Head of caudate nucleus (tissue), 42 donors: ENCODE measurements around the gene BNIP2.
A peak's percentile ranks its signal among the peaks of the same experiment; 100 is the strongest.
"Not testable (repeated sequence)": the region's sequence is repeated elsewhere in the genome, so short reads cannot be mapped to it uniquely, and the experiment has no call there.

ENCODE experiments used
- DNase-seq, 42 donors: peaks; one replicate each; pipeline versions ENCODE4 v3.0.0 to v3.0.0-alpha.2; 2020 to 2021; ENCODE audit warnings: mixed read lengths in 7 of 42
- intact Hi-C: fragments of 100-400 bp; cut with DNase I; formaldehyde crosslinking; loops from one replicate; pipeline ENCODE4 v1.15.0; 2022

The BNIP2 gene, protein sequence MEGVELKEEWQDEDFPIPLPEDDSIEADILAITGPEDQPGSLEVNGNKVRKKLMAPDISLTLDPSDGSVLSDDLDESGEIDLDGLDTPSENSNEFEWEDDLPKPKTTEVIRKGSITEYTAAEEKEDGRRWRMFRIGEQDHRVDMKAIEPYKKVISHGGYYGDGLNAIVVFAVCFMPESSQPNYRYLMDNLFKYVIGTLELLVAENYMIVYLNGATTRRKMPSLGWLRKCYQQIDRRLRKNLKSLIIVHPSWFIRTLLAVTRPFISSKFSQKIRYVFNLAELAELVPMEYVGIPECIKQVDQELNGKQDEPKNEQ

DNA sequence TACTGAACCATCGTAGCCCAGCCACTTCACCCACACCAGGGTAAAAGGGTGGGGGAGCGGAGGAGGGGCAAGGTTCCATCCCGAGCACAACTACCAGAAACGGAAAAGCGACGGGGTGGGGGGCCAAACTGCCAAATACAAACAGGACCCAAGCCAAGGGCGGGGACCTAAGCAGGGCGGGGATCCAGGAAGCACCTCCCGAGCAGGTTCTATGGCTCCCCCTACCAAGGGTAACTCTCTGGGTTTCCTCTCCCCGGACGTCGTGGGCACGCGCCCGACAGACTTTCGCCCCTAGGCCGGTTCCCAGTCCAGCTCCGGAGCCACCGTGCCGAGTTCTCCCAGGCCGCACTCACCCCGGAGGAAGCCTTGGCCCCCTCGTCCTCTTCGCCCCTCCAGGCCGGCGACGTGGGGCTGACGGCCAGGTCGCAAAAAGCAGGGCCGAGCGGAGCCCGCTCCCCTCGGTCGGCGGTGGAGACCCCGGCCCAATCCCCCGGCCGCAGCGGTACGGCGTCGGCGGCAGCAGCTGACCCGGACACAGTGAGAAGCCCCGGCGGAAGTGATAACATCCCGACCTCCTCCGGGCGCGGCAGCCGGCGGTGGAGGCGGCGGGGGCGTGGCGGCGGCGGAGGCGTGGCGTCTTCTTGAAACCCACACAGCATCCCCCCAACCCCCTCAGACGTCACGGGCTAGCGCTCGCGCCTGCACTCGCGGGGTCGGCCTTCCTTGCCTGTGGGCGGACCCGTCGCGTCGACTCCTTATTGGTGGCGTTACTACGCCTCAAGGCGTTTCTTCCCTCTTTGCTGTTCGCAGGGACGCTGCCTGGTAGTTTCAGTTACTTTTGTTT lies at the start of gene BNIP2:
TSS of gene BNIP2 (minus strand) at position 539 of the 844 bp plus-strand sequence. CDS start 6,863 bp downstream, outside the sequence.
- intact Hi-C loops, result no loop called here
- DNase-seq, result peak; percentile 91 to 98 (median 96)

DNA sequence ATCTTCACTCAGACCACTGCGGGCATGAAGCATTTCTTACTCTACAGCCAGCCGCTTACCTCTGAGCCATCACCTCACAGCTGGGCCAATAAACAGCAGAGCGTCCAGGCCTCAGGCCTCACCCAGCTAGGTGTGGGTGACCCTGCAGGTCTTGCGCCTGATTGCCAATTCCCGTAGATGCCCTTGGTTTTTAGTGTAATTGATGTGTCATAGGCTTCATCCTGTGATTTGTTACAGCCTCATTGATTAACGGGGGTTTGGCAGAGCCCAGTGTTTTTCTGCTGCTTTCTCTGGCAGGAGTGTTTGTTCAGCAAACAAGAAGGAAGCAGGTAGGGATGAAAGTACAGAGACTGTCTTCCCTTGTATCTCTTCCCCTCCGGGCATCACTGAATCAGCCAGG lies 49.6 kb upstream of the BNIP2 start:
- DNase-seq, result no peak
- intact Hi-C loops, result no loop called here

DNA sequence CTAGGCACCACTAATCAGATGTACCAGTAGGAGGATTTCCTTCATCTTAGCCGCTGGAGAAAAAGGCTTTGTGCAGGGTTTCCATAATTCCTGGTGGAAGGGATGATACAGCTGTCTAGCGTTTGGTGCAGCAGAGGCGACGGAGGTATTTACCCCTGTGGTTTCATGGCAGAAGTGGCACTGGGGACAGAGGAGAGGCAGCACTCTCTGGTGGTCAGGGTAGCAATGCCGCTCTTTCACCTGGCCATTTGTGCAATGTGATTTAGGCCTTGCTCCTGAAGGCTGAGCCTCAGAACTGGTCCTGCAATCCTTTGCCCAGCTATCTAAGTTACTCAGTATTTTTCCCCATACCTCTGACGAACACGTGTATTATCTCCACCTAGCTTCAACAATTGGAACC lies 47.1 kb upstream of the BNIP2 start:
- intact Hi-C loops, result no loop called here
- no peak for DNase-seq

DNA sequence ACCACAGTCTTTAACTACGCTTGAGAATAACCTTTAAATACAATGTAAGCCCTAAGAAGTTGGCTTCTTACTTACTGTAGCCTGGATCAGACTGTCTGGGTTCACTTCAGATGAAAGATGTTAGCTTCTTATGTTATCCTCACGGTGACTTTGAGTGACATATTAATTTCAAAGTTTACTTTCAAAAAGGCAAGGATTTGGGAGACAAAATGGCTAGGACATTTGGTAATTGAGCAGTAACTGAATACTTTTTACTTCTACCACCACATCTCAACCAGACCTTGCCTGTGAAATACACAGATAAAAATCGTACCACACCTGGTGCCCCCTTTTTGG lies 36.0 kb upstream of the BNIP2 start:
- no peak for DNase-seq
- intact Hi-C loops, result no loop called here

DNA sequence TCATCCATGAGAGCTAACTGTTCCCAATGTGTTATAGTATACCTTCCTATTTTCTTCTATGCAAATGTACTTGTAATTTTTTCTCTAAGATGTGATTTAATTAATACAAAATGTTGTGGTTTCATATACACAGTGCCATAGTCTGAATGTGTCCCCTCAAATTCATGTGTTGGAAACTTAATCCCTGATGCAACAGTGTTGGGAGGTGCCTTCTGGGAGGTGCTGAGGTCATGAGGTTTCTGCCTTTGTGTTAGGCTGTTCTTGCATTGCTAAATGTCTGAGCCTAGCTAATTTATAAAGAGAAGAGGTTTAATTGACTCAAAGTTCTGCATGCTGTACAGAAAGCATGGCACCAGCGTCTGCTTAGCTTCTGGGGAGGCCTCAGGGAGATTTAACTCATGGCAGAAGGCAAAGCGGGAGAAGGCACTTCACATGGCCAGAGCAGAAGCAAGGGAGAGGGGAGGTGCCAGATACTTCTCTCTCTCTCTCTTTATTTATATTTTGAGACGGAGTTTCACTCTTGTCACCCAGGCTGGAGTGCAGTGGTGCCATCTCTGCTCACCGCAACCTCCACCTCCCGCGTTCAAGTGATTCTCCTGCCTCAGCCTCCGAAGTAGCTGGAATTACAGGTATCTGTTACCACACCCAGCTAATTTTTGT lies 34.7 kb upstream of the BNIP2 start:
- intact Hi-C loops, result no loop called here
- DNase-seq, result no peak

DNA sequence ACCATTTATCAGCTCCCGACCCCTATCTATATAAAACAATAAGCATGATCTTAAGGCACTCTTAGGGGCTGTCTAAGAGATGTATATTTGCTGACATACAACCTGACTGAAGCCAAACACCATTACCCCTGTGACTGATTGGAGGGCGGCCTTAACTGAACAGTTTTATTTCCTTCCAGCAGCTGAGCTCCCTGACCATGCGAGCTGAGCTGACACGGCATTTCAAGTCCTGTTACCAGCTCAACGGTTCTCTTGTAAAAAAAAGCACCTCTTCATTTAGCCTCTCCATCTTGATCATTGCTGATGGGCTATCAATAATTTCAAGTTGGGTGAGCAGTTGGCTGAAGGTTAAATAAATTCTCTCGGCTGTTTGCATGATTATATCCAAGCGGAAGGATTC lies 33.4 kb upstream of the BNIP2 start:
- no peak for DNase-seq

DNA sequence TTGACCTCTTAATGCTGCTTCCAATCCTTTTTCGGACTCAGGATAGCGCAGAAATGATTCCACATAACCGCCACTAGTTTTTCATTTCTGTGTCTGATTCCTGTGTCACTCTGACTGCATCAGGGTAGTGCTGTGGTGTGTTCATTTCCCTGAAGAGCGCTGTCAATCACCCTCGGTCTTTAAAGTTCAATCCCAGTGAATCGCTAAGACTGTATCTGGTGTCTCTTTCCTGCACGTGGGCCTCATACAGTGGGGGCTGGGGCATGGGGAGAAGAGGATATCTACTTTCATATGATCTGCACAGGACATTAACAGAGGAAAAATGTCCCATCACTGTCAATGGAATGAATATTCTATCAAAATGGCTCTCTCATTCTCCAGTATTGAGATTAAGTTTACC lies 32.9 kb upstream of the BNIP2 start:
- no peak for DNase-seq
- intact Hi-C loops, result no loop called here

More for the DNA sequence above, 33.4 kb upstream of the BNIP2 start:
- intact Hi-C loops, result no loop called here

DNA sequence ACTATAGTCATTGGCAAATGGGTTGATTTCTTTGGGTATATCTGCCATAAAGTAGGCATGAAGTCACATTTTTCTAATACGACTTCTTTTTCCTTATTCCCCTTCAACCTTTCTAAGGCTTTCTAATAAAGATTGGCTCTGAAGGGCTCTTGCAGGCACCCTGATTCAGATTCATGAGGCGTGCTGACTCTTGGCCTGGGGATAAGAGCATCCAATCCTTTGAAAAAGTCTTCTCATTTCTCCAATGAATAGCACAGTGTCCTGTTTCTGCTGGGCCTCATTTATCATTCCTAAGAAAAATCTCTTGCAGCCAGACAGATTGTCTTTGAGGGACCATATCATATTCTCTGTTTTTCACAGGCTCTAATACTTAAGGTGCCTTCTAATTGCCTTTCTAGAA lies 32.3 kb upstream of the BNIP2 start:
- intact Hi-C loops, result no loop called here
- no peak for DNase-seq

DNA sequence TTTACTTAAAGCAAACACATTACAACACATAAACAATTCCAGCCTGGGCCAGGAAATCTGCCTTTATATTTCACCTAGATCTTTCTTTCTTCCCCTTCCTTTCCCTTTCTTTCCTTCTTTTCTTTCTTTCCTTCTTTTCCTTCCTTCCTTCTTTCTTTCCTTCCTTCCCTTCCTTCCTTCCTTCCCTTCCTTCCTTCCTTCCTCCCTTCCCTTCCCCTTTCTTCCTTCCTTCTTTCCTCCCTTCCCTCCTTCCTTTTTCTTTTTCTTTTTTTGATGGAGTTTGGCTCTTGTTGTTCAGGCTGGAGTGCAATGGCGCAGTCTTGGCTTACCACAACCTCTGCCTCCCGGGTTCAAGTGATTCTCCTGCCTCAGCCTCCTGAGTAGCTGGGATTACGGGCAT lies 24.1 kb upstream of the BNIP2 start:
- intact Hi-C loops, result no loop called here
- DNase-seq, result no peak

DNA sequence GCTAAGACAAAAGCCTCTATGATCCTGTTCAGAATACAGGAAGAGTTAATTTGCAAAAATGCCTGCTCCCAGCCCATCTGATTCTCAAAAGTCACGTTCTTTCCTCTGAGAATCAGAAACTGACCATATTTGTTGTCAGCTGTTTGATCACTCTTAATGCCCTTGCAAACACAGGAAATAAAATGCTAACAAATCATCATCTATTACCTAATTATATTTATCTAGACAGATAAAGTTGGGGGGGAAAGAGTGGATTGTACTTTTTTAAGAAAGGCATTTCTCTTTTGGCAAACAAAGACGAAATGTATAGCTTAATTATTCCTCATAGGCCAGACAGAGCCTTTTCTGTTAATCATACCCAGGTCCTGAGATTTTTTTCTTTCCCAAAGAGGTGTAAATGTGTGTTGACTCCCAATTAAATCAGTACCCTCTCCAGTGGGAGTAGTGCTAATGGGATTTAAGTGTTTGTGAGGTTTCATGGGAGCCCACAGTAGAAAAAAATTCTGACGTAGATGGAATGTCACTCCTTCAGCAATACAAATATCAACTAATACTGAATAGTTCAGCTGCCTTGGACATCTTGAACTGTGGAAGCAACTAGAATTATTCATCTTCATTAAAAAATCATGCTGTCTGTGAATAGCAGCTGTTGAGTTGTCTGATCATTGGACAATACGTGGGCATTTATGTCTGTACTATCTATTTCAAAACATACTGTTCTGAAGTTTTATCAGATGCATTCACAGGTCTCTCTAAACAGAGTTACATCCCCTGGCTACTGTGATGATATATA lies 22.5 kb upstream of the BNIP2 start:
- DNase-seq, result no peak
- intact Hi-C loops, result no loop called here

DNA sequence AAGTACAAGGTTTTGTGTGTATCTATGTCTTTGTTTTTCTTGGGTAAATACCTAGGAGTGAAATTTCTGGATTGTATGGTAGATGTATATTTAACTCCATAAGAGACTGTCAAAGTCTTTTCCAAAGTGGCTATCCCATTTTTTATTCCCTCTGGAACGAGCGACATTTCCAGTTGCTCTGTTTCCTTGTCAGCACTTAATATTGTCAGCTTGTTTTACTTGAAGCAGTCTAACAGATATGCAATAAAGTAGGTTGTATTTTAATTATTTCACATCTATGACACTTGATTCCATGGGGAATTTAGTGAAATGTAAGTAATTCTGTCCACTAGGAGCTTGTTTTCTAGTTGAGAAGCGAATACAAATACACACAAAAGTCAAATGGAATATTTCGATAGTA lies 18.5 kb upstream of the BNIP2 start:
- DNase-seq, result no peak
- intact Hi-C loops, result no loop called here

DNA sequence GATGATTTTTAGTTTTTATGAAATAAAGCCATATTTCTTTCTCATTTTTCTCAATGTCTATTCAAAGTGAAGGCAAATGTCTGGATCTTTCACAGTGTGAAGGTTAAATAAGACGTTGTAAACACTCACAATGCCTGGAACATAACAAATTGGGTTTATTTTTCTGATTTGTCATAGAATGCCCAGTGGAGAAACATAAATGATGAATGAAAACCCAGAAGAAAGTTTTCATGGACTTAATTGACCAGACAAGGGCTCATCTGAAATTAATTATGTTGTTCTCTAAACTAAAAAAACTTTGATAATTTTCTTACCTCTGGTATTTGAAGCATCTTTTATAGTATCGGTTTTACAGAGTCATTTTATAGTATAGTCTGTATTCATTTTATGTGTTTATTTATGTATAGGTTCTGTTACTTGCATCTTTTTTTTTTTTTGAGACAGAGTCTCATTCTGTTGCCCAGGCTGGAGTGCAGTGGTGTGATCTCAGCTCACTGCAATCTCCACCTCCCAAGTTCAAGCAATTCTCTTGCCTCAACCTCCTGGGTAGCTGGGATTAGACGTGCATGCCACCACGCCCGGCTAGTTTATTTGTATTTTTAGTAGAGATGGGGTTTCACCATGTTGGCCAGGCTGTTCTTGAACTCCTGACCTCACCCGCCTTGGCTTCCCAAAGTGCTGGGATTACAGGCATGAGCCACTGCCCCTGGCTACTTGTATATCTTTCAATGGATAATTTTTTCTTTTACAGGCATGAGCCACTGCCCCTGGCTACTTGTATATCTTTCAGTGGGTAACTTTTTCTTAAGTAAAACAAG lies 15.1 kb upstream of the BNIP2 start:
- no peak for DNase-seq
- intact Hi-C loops, result no loop called here

DNA sequence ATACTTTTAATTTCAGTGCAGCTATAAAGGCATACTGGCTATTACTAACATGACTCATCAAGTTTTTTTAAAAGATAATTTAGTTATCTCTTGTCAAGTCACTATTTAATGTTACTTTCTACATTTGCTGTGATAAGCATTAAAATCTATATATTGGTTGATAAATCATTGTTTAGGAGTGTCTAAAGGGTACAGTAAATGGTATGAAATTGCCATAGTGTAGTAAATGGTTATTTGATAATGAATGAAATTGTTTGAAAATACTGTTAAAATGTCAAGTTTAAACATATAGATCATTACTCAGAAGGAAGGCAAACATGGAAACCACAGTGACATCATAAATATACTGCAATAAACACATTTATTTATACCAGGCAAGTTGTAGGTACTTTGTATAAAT lies 13.2 kb upstream of the BNIP2 start:
- intact Hi-C loops, result no loop called here
- DNase-seq, result no peak

DNA sequence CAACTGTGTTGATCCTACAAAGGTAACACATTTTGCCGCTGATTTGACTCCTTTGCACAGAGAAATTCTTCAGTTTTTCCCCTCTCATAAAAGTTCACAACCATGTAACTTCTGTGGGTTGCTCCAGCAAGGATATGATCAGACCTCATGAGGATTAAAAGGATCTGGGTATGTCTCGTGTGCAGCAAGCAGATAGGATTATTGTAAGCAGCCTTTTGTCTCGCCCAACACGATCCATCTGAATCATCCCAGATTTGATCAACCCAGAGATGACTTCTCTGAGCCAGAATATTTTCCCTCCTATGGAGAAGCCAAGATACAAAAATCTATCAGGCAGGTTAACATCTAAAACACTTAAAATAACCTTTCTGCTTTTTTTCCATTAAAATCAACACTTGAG lies 12.8 kb upstream of the BNIP2 start:
- intact Hi-C loops, result no loop called here
- no peak for DNase-seq

DNA sequence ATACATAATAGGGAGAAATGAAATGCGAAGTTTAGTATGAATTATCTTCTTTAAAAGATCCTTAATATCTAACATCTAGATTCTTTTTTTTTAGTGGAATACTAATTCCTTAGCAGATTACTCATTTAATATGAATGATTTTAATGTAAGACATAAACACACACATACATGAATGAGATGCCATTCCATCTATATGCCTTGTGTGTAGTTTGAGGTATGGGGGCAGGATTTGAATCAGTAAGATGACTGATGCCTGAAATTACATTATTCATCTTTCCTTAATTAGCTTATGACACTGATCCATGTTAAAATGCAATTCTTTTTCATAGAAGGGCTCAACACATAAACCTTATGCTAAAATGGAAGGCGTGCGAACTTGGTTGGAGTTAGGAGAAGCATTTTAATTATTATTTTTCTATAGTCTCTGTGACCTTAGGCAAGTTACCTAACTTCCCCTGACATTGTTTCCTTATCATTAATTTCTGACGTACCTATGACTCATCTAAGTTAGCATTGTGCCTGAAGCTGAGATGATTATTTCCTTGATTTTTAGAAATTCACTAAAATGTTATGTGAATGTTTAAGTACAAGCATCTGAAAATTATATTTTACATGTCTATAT lies 10.8 kb upstream of the BNIP2 start:
- intact Hi-C loops, result no loop called here

DNA sequence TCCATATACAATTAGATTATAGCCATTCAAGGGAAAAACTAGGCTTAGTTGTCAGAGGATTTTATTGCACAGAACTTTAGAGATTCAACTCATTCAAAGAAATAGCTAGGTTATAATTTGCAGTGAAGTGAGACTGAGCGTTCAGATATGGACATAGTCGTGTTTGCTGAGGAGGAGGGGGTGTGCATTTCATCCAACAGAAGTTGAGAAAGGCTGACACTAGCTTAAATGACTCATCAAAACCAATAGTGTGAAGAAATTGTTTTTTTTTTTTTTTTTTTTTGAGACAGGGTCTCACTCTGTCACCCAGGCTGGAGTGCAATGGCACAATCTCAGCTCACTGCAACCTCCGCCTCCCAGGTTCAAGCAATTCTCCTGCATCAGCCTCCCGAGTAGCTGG lies 8.9 kb upstream of the BNIP2 start:
- intact Hi-C loops, DNase-seq: not testable (repeated sequence)

More for the DNA sequence above, 10.8 kb upstream of the BNIP2 start:
- DNase-seq, result no peak

DNA sequence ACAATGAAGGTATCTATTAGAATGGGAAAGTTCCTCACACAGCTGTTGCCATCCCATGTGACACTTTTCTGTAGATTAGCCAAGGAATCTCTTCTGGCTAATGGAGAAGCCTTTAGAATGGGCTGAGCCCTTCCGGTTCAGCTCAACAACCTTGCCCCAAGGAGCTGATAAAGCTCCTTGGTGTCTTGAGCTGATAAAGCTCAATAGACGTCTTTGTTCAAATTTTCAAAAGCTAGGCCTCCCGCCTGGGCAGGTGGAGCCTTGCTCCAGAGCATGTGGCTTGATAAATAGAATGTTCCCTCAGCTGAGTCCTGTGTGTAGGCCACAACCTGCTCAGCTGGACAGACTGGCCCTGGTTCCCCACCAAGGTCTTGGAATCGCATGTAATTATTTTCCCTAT lies 7.2 kb upstream of the BNIP2 start:
- no peak for DNase-seq
- intact Hi-C loops, result no loop called here

DNA sequence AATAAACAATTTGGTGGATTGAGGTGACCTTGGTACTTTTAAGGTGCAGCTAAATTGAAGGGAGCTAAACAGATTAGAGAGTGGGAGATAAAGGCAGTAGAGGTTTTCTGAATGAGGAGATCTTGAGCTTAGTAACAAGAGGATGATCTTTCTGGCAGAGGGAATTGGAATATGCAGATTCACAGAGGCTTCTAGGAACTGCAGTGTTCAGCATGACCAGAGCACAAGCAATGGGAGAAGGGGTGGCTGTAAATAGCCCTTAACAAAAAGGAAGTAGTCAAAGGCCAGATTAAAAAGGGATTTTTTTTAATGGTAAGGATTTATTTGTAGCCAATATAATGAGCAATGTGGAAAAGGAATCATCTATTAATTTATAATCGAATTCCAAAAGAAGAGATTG lies 5.7 kb upstream of the BNIP2 start:
- DNase-seq, result no peak
- intact Hi-C loops, result no loop called here
